GM04504 (cell line): ENCODE results near the gene HCRT.
"Not testable (repeated sequence)": the region's sequence is repeated elsewhere in the genome, so short reads cannot be mapped to it uniquely, and the experiment has no call there.

Source experiments
- DNase-seq: peaks from one replicate; pipeline ENCODE4 v3.0.0-alpha.2; 2012; ENCODE audit warnings: low read depth

The HCRT gene

GRCh38 chr17:42179911-42180410 is 5.3 kb downstream of the HCRT start:
- DNase-seq = no peak

- DNase-seq = no peak
Observed at GRCh38 chr17:42179335-42179734, 5.9 kb downstream of the HCRT start.

- DNase-seq = no peak
Observed at GRCh38 chr17:42178817-42179216, 6.4 kb downstream of the HCRT start.

GRCh38 chr17:42177684-42178083 is 7.6 kb downstream of the HCRT start:
- DNase-seq = no peak

GRCh38 chr17:42174126-42174783 is 11.0 kb downstream of the HCRT start:
- no peak for DNase-seq

- DNase-seq = no peak
Observed at GRCh38 chr17:42171831-42172230, 13.4 kb downstream of the HCRT start.

- no peak for DNase-seq
Observed at GRCh38 chr17:42169351-42169750, 15.9 kb downstream of the HCRT start.

GRCh38 chr17:42167807-42168206 is 17.4 kb downstream of the HCRT start:
- no peak for DNase-seq

- DNase-seq = no peak
Observed at GRCh38 chr17:42166196-42166763, 19.0 kb downstream of the HCRT start.

- no peak for DNase-seq
Observed at GRCh38 chr17:42165751-42166150, 19.5 kb downstream of the HCRT start.

GRCh38 chr17:42163696-42164407 is 21.4 kb downstream of the HCRT start:
- no peak for DNase-seq

- DNase-seq = no peak
Observed at GRCh38 chr17:42163113-42163512, 22.1 kb downstream of the HCRT start.

GRCh38 chr17:42160531-42160910 is 24.7 kb downstream of the HCRT start:
- DNase-seq = no peak

- no peak for DNase-seq
Observed at GRCh38 chr17:42159796-42160530, 25.3 kb downstream of the HCRT start.

- no peak for DNase-seq
Observed at GRCh38 chr17:42155614-42156045, 29.6 kb downstream of the HCRT start.

GRCh38 chr17:42153919-42154742 is 31.1 kb downstream of the HCRT start:
- DNase-seq = no peak

GRCh38 chr17:42146911-42147607 is 38.2 kb downstream of the HCRT start:
- DNase-seq = no peak

GRCh38 chr17:42143138-42143537 is 42.1 kb downstream of the HCRT start:
- not testable (repeated sequence) for DNase-seq

- DNase-seq = peak; percentile 38
Observed at GRCh38 chr17:42142371-42142896, 42.8 kb downstream of the HCRT start.

- no peak for DNase-seq
Observed at GRCh38 chr17:42141382-42141781, 43.9 kb downstream of the HCRT start.

- not testable (repeated sequence) for DNase-seq
Observed at GRCh38 chr17:42140690-42141089, 44.6 kb downstream of the HCRT start.
